GM18868 (cell line): Measurements from ENCODE around the gene CNTNAP2.
"Not testable (repeated sequence)": the region's sequence is repeated elsewhere in the genome, so short reads cannot be mapped to it uniquely, and the experiment has no call there.

Experiments used
- ATAC-seq: cut with Tn5 transposase; IDR thresholded peaks from one replicate; pipeline ENCODE4 v1.9.1; 2021; ENCODE audit warnings: mild to moderate bottlenecking, moderate library complexity; ENCODE audit not compliant: unreplicated experiment

The CNTNAP2 gene

GRCh38 chr7:147796581-147796980 is 1680.0 kb downstream of the CNTNAP2 start:
- ATAC-seq, result no peak

GRCh38 chr7:147798001-147798400 is 1681.4 kb downstream of the CNTNAP2 start:
- ATAC-seq, result no peak

GRCh38 chr7:147801762-147802161 is 1685.2 kb downstream of the CNTNAP2 start:
- ATAC-seq, result not testable (repeated sequence)

GRCh38 chr7:147803151-147803550 is 1686.5 kb downstream of the CNTNAP2 start:
- ATAC-seq, result no peak

GRCh38 chr7:147803606-147804005 is 1687.0 kb downstream of the CNTNAP2 start:
- ATAC-seq, result no peak

- no peak for ATAC-seq
These were observed 1687.4 kb downstream of the CNTNAP2 start for GRCh38 chr7:147804032-147804431.

GRCh38 chr7:147805996-147806576 is 1689.5 kb downstream of the CNTNAP2 start:
- ATAC-seq, result no peak

GRCh38 chr7:147809786-147810185 is 1693.2 kb downstream of the CNTNAP2 start:
- no peak for ATAC-seq

GRCh38 chr7:147810269-147810668 is 1693.7 kb downstream of the CNTNAP2 start:
- no peak for ATAC-seq

GRCh38 chr7:147811923-147812322 is 1695.3 kb downstream of the CNTNAP2 start:
- no peak for ATAC-seq

- no peak for ATAC-seq
These were observed 1696.7 kb downstream of the CNTNAP2 start for GRCh38 chr7:147813316-147813715.

GRCh38 chr7:147818317-147818716 is 1701.7 kb downstream of the CNTNAP2 start:
- no peak for ATAC-seq

- ATAC-seq, result no peak
These were observed 1708.1 kb downstream of the CNTNAP2 start for GRCh38 chr7:147824671-147825070.

GRCh38 chr7:147829016-147829415 is 1712.4 kb downstream of the CNTNAP2 start:
- ATAC-seq, result no peak

GRCh38 chr7:147833557-147833956 is 1717.0 kb downstream of the CNTNAP2 start:
- no peak for ATAC-seq

- no peak for ATAC-seq
These were observed 1717.4 kb downstream of the CNTNAP2 start for GRCh38 chr7:147833970-147834369.

- ATAC-seq, result no peak
These were observed 1736.2 kb downstream of the CNTNAP2 start for GRCh38 chr7:147852833-147853232.

- no peak for ATAC-seq
These were observed 1740.8 kb downstream of the CNTNAP2 start for GRCh38 chr7:147857152-147858140.

- no peak for ATAC-seq
These were observed 1741.8 kb downstream of the CNTNAP2 start for GRCh38 chr7:147858421-147858820.

GRCh38 chr7:147859033-147859432 is 1742.4 kb downstream of the CNTNAP2 start:
- ATAC-seq, result no peak

GRCh38 chr7:147859486-147859885 is 1742.9 kb downstream of the CNTNAP2 start:
- ATAC-seq, result no peak

GRCh38 chr7:147861058-147861716 is 1744.6 kb downstream of the CNTNAP2 start:
- ATAC-seq, result no peak
